WI38 (cell line): Measurements from ENCODE around the gene TSPYL2.

Experiments
- H3K4me3 ChIP-seq: 2 replicates; pipeline ENCODE4 v1.5.1; 2011; ENCODE audit warnings: low read depth, mild to moderate bottlenecking, control low read depth, low read length
- TF ChIP-seq, protein P1 (sequence below): IDR thresholded peaks from 2 replicates; pipeline ENCODE4 v1.5.1; 2012; ENCODE audit warnings: low read depth, mild to moderate bottlenecking, control low read depth, low read length

TSPYL2 gene

DNA sequence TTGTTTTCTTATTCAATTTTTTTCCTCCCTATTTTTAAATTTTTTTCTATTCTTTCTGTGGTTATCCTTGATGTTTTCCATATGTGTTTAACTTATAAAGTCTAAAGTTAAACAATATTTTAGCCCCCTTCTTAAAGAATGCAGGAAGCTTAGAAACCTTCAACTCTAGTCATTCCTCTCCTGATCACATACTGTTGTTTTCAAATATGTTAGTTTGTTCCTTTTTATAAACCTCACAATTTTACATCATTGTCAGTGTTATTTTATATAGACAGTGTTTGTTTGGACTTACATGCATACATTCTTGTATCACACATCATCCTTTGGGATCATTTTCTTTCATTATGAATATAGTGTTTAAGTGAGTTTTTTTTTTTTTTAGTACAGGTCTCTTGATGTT is 43.3 kb downstream of the TSPYL2 start:
- TF ChIP-seq, protein P1, sequence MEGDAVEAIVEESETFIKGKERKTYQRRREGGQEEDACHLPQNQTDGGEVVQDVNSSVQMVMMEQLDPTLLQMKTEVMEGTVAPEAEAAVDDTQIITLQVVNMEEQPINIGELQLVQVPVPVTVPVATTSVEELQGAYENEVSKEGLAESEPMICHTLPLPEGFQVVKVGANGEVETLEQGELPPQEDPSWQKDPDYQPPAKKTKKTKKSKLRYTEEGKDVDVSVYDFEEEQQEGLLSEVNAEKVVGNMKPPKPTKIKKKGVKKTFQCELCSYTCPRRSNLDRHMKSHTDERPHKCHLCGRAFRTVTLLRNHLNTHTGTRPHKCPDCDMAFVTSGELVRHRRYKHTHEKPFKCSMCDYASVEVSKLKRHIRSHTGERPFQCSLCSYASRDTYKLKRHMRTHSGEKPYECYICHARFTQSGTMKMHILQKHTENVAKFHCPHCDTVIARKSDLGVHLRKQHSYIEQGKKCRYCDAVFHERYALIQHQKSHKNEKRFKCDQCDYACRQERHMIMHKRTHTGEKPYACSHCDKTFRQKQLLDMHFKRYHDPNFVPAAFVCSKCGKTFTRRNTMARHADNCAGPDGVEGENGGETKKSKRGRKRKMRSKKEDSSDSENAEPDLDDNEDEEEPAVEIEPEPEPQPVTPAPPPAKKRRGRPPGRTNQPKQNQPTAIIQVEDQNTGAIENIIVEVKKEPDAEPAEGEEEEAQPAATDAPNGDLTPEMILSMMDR: no peak

DNA sequence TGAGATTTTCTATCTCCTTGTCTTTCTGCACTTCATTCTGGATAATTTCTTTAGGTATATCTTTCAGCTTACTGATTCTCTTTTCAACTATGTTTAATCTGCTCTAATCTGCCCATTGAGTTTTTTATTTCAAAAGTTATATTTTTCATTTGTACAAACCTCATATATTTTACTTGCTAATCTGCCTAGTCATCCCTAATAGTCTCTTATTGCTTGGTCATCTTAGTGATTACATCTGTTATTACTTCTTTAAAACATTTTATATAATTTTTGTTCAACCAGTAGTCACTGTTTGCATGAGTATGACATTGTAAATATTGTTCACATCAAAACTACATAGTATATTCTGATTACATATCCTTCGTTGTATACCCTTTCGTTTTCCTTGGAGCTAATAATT is 44.2 kb downstream of the TSPYL2 start:
- no peak overlapping the region for H3K4me3 ChIP-seq
- TF ChIP-seq, protein P1: no peak

More for the DNA sequence above, 43.3 kb downstream of the TSPYL2 start:
- no peak overlapping the region for H3K4me3 ChIP-seq

DNA sequence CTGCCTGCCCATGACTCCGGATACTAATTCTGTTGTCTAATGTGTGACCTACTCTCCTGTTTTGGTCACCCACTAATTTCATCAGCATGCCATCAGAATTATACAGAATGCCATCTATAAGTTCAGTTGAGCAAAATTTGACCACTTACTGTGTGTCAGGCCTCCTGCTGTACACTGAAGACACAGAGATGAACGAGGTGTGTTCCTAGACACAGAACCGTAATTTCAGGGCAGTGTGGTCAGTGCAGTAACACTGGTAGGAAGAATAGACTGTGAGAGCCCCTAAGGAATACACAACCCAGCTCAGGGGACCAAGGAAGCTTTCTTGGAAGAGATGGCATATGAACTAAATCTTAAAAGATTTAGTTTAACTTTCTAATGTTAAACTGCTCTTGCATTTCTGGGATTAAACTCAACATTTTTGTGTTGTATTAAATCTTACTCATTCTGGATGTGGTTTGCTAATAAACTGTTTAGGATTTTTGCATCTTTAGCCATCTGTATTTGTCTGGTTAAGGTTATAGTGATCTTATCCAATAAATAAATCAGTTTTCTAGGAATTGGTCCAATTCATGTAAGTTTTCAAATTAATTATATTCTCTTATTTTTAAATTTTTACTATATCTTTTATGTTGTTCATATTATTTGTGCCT is 46.1 kb downstream of the TSPYL2 start:
- TF ChIP-seq, protein P1: no peak
- H3K4me3 ChIP-seq: peak overlapping the region; percentile 22

DNA sequence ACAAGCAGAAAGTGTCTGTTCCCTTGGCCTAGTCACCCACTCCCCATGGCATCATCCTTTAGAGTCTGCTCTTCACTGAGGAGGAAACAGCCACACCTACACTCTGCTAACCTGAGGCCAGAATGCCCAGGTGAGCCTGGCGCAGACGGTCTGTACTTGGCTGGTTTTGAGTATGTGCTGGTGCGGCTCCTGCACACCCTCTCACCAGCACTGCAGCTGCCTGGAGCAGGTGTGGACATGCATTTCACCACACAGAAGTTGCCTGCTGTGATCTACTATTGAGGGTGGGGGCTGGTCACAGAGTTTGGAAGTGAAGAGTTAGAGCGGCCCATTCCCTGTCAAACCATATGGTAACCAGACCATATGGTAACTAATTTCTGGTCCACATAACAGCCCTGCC is 51.2 kb downstream of the TSPYL2 start:
- TF ChIP-seq, protein P1: no peak
- H3K4me3 ChIP-seq: no peak overlapping the region

DNA sequence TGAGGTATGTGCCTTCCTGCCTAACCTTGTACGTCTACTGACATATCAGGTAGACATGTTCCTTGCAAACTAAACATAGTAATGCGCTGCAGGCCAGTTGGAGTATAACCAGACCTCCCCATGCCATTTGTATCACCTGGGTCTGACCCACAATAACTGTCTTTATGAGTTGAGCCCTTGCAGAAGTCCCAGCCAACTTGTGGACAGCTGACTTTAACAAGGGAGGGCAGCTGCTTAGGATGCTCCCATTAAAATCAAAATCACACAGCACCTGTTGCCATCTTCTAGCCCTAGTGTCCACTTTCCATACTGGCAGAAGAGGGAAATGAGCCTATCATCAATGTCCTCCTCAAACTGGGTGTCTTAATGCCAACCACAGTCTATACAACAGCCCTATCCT is 53.4 kb downstream of the TSPYL2 start:
- TF ChIP-seq, protein P1: no peak
- no peak overlapping the region for H3K4me3 ChIP-seq
